ENCODE data around the gene MYO9B.

MYO9B gene

DNA sequence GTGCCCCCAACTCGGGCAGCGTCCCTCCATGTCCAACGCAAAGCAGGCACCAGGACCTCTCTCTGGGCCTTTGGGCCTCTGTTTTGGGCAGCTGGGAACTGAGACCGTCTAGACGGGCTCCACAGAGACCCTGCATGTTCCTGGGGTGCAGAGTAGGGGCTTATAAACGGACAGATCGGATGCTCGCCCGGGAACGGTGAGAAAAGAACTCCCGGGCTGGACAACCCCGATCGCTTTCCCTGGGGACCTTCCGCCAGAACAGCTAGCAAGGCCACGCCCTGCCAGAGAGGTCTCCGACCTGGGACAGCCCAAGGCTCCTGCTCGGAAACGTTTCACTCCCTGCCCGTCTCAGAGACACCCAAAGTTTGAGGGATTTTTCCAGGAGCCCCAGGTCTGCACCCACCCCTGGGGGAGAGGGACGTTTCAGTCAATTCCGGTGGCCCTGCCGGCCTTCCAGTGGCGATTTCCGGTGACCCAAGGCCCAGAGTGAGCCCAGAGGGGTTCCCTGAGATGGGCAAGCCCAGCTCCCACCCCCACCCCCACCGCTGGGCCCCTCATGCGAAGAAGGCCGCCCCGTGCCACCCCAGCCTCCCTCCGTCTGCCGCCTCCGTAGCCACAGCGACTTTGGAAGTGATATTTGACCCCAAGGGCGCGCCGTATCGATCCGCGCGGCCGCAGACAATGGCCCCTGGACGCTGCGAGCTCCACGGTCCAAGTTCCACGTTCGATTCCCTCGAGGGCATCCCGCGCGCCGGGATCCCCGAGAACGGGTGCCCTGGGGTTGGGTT is 168.4 kb downstream of the MYO9B start:
- TF ChIP-seq POLR2A (IDR thresholded peaks at IDR 0.05; ENCODE audit: low read depth, low read length) (no peak), POLR2AphosphoS5 (IDR thresholded peaks at IDR 0.05; ENCODE audit: low read depth, low read length) (no peak), TAF1 (IDR thresholded peaks at IDR 0.05; ENCODE audit: borderline replicate concordance, low read depth, low read length) (no peak)
- FAIRE-seq (no peak), DNase-seq (ENCODE audit: insufficient read length) (no peak)

DNA sequence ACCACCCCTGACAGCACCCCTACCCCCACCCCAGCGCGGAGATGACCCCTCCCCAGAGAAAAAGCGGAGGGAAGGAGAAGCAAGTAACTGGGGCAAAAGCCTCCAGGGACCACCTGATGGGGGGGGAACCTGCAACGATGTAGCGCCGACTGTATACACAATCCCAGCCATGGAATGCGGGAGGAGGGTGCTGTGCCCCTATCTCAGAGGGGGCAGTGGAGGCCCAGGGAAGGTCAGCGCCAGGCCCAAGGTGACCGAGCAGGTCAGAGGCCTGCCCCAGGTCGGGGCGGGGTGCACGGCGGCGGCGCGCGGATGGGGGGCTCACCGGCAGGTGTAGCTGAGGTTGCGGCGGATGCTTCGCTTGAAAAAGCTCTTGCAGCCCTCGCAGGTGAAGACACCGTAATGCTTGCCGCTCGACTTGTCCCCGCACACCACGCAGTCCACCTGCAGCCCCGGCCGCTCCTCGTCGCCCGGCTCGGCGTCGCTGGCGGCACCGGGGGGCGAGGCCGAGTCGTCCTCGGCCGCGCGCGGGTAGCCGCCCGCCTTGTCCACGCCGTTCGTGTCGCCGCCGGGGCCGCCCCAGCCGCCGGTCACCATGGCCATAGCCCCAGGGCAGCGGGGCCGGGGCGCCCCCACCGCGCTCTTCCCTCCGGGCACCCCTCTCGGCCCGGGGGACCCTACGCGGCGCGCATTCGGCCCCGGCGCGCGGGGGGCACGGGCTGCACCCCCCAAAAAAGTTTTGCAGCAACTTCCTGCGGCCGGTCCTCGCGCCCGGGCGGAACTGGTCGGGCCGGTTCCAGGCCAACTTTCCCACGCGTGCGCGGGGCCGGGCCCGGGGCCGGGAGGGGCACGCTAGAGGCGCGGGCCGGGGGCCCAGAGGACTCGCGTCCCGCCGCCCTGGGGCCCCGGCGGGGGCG is 169.3 kb downstream of the MYO9B start:
- TF ChIP-seq POLR2A (IDR thresholded peaks at IDR 0.05; ENCODE audit: low read depth, low read length), result no peak
- TF ChIP-seq POLR2AphosphoS5 (IDR thresholded peaks at IDR 0.05; ENCODE audit: low read depth, low read length), result no peak
- no peak for TF ChIP-seq TAF1 (IDR thresholded peaks at IDR 0.05; ENCODE audit: borderline replicate concordance, low read depth, low read length)

DNA sequence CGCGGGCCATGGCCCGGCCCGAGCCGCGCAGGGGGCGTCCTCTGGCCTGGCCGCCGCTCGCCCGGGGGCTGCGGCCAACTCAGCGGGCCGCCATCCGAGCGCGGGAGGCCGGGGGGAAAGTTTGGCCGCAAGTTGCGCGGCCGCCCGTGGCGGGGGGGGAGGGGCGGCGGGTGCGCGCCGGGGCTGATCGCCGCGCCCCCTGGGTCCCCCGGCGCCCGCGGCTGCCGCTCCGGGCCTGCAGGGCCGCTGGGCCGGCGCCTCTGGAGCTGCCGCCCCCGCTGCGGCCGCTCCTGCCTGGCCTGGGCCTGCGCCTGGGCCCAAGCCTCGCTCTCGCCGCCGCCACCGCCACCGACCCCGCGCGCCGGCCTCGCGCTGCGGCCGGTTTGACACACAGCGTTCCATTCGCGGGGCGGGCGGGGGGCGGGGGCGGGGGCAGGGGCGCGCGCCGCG is 170.0 kb downstream of the MYO9B start, which contains the start of gene NR2F6:
NR2F6 (minus strand) TSS at position 385 of the 450 bp plus-strand sequence. CDS start 699 bp downstream, outside the sequence.
- no peak for TF ChIP-seq TAF1 (IDR thresholded peaks at IDR 0.05; ENCODE audit: borderline replicate concordance, low read depth, low read length)
- no peak for DNase-seq (ENCODE audit: insufficient read length)
- FAIRE-seq, result no peak

More for the DNA sequence above, 169.3 kb downstream of the MYO9B start:
- FAIRE-seq, result no peak
- no peak for DNase-seq (ENCODE audit: insufficient read length)

DNA sequence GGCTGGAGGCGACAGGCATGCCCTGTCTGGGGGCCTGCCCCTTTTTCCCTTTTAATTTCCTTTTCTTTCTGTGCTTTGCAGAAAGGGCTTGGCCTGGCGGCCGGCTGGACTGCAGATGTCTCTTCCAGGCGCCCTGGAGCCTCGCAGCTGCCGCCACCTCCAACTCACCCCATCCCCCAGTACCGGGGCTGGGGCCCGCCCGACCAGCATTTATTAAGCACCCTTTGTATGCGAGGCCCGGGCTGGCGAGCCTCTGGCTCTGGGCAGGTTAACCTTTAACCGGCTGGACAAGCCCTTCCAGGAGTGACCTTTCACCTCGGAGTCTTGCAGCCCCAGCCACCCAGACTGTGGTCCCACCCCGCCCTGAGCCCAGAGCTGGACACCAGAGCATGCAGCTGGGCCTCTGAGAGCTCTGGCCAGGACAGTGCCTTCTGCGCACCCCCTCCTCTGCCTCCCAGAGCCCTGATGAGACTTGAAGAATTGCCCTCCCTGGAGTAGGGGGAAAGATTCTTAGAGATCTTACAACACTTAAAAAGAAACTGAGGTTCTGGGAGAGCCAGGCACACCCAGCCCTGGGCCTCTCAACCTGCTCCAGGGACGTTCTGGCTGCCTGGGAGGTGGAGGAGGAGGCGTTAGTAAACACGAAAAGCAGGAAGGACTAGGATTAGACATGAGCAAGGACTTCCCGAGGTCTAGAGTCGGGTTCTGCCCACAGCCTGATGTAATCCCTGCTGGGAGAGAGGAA is 171.3 kb downstream of the MYO9B start:
- DNase-seq (ENCODE audit: insufficient read length), result no peak
- TF ChIP-seq POLR2A (IDR thresholded peaks at IDR 0.05; ENCODE audit: low read depth, low read length) (no peak), POLR2AphosphoS5 (IDR thresholded peaks at IDR 0.05; ENCODE audit: low read depth, low read length) (no peak), TAF1 (IDR thresholded peaks at IDR 0.05; ENCODE audit: borderline replicate concordance, low read depth, low read length) (no peak)
- FAIRE-seq, result no peak

DNA sequence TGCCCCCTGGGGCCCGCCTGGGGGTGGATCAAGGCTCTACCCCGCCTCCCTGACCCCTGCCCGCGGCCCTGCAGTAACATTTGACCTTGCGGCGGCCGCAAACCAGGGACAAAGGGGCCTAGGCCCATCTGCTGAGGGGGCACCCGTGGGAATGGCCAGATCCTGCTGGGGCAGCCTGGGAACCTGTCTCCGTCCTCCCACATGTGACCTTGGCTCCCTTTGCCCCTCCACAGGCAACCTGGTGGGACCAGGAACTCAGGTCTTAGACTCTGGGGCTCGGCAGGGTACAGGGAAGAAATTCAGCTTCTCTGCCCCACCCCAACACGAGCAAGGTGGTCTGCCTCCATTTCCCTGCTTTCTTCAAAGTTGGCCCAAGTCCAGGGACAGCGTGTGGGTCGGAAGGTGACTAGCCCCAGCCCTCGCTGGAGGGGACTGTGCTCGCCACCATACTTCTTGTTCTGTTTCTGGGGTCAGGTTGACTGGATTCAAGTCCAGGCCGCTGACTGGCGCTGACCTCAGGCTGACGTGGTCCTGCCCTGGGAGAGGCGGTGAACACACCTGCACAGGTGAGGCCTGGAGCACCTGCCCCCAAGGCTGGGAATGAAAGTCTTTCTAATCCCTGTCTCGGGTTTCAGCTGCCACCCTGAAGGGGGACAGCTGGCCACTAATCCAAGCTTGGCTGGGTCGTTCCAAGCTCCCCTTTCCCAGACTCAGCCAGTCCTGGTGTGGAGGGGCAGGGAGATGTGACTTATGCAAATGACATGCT is 172.6 kb downstream of the MYO9B start:
- no peak for DNase-seq (ENCODE audit: insufficient read length)
- FAIRE-seq, result no peak
- no peak for TF ChIP-seq POLR2AphosphoS5 (IDR thresholded peaks at IDR 0.05; ENCODE audit: low read depth, low read length)

DNA sequence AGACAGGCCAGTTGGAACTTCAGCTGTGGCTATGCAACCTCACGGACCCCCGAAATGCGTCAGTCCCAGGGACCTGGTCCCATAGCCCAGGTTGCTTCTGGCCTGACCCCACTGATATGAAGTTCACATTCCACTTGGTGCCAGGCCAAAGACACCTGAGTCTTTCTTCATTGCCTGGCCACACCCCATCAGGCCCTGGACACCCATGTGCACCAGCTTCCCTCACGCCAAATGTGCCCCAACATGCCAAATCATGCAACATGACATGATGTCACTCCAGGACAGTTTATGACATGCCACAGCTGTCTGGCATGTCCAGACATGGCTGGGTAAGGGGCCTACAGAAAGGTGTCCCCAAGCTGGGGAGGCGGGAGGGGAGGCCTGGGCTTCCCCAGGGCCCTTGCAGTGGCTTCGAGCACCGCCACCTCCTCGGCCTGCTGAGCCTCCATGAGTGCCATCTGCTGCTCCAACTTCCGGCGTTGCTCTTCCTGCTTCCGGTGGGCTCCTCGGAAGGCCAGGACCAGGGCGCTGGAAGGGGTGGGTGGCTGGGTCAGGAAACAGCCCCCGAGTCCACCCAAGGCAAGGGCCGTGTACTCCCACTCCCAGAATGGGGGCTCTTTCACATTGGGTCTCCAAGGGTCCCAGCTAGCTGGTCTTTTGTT is 174.4 kb downstream of the MYO9B start:
- no peak for TF ChIP-seq POLR2A (IDR thresholded peaks at IDR 0.05; ENCODE audit: low read depth, low read length)
- no peak for TF ChIP-seq TAF1 (IDR thresholded peaks at IDR 0.05; ENCODE audit: borderline replicate concordance, low read depth, low read length)
- TF ChIP-seq POLR2AphosphoS5 (IDR thresholded peaks at IDR 0.05; ENCODE audit: low read depth, low read length), result no peak
- DNase-seq (ENCODE audit: insufficient read length) (no peak), FAIRE-seq (no peak)

DNA sequence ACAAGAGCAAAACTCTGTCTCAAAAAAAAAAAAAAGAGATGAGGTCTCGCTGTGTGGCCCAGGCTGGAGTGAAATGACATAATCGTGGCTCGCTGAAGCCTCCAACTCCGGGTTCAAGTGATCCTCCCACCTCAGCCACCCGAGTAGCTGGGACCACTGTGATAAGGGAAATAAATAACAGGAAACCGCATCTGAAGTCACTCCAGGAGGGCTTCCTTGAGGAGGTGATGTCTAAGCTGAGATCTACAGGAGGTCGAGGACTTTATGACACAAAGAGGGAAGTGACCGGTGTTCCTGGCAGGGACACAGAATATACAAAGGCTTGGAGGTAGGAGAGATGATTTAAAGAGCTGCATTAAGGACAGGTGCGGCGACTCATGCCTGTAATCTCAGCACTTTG is 179.1 kb downstream of the MYO9B start:
- DNase-seq (ENCODE audit: insufficient read length), result no peak

DNA sequence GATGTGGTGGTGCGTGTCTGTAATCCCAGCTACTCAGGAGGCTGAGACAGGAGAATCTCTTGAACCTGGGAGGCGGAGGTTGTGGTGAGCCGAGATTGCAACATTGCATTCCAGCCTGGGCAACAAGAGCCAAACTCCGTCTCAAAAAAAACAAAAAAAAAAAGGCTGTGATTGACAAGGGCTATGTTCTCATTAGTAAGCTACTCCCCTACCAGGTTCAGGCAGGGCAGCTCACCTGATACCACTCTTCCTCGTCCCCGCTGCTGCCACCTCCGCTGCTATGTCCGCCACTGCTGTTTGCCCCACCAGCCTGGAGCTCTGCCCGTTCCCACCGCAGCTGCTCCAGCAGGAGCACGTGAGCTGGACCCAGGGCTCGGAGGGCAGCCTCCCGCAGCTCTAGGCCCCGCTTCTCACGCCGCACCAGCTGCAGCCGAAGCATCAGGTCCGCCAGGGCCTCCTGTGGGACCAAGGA is 179.6 kb downstream of the MYO9B start:
- no peak for DNase-seq (ENCODE audit: insufficient read length)

More for the DNA sequence above, 179.1 kb downstream of the MYO9B start:
- FAIRE-seq, result no peak
- TF ChIP-seq TAF1 (IDR thresholded peaks at IDR 0.05; ENCODE audit: borderline replicate concordance, low read depth, low read length) (no peak), POLR2AphosphoS5 (IDR thresholded peaks at IDR 0.05; ENCODE audit: low read depth, low read length) (no peak), POLR2A (IDR thresholded peaks at IDR 0.05; ENCODE audit: low read depth, low read length) (no peak)

DNA sequence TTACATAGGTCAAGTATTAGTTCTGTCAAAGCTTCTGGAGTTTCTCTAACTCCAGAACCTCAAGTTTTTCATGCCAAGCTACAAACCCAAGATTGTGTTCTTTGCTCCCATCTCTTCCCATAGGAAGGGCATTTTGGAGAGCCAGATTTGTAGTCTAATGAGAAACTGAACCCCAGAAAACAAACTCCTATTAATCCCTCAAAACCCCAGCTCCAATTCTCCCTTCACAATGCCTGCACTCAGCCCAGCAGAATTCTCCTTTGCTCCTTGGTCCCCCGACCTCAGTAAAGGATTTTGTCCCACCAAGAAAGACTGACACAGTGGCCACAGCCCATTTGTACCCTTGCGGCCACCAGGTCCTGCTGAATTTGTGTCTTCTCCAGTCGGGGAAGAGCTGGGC is 180.6 kb downstream of the MYO9B start:
- no peak for FAIRE-seq

More for the DNA sequence above, 179.6 kb downstream of the MYO9B start:
- TF ChIP-seq POLR2AphosphoS5 (IDR thresholded peaks at IDR 0.05; ENCODE audit: low read depth, low read length), result no peak
- TF ChIP-seq TAF1 (IDR thresholded peaks at IDR 0.05; ENCODE audit: borderline replicate concordance, low read depth, low read length), result no peak
- no peak for TF ChIP-seq POLR2A (IDR thresholded peaks at IDR 0.05; ENCODE audit: low read depth, low read length)
- FAIRE-seq, result no peak

More for the DNA sequence above, 180.6 kb downstream of the MYO9B start:
- DNase-seq (ENCODE audit: insufficient read length), result no peak
- TF ChIP-seq TAF1 (IDR thresholded peaks at IDR 0.05; ENCODE audit: borderline replicate concordance, low read depth, low read length) (no peak), POLR2A (IDR thresholded peaks at IDR 0.05; ENCODE audit: low read depth, low read length) (no peak), POLR2AphosphoS5 (IDR thresholded peaks at IDR 0.05; ENCODE audit: low read depth, low read length) (no peak)
